ENCODE measurements around the gene PIK3CD.
"Not testable (repeated sequence)": the region's sequence is repeated elsewhere in the genome, so short reads cannot be mapped to it uniquely, and the experiment has no call there.

PIK3CD gene

GRCh38 chr1:9671377-9672140 lies 20.0 kb downstream of the PIK3CD start:
- Mint-ChIP-seq H3K27ac (ENCODE audit: low read depth) (peak overlapping the region; percentile 44), H3K4me1 (peaks cover 58% of the 10 kb centered on the region), H3K9me3 (no peaks in the 10 kb centered on the region), H3K4me3 (peak overlapping the region; percentile 40), H3K27me3 (no peaks in the 10 kb centered on the region), H3K36me3 (ENCODE audit: insufficient read depth) (peaks cover 65% of the 10 kb centered on the region)
- no peak for DNase-seq (ENCODE audit: low spot score in 2 of 2)
- no peak for ATAC-seq (replicated peaks; ENCODE audit: extremely low read depth, poor library complexity, severe bottlenecking)

- no peak overlapping the region for H3K4me3 Mint-ChIP-seq
- peaks cover 67% of the 10 kb centered on the region for H3K4me1 Mint-ChIP-seq
- ATAC-seq (replicated peaks; ENCODE audit: extremely low read depth, poor library complexity, severe bottlenecking) (no peak), DNase-seq (ENCODE audit: low spot score in 2 of 2) (no peak)
- H3K36me3 Mint-ChIP-seq (ENCODE audit: insufficient read depth), result peaks cover 64% of the 10 kb centered on the region
- no peaks in the 10 kb centered on the region for H3K27me3 Mint-ChIP-seq
- no peaks in the 10 kb centered on the region for H3K9me3 Mint-ChIP-seq
- peak overlapping the region; percentile 44 for H3K27ac Mint-ChIP-seq (ENCODE audit: low read depth)
These were observed 20.9 kb downstream of the PIK3CD start for GRCh38 chr1:9672444-9672843.

- no peaks in the 10 kb centered on the region for H3K9me3 Mint-ChIP-seq
- H3K27ac Mint-ChIP-seq (ENCODE audit: low read depth), result no peak overlapping the region
- H3K4me3 Mint-ChIP-seq, result peak overlapping the region; percentile 2
These were observed 23.9 kb downstream of the PIK3CD start for GRCh38 chr1:9675393-9675792.

GRCh38 chr1:9676128-9676527 lies 24.6 kb downstream of the PIK3CD start:
- Mint-ChIP-seq H3K36me3 (ENCODE audit: insufficient read depth) (peaks cover 49% of the 10 kb centered on the region), H3K4me3 (peak overlapping the region; percentile 2), H3K4me1 (peaks cover 67% of the 10 kb centered on the region), H3K27ac (ENCODE audit: low read depth) (peak overlapping the region; percentile 89)
- DNase-seq (ENCODE audit: low spot score in 2 of 2); H3K9me3 Mint-ChIP-seq; ATAC-seq (replicated peaks; ENCODE audit: extremely low read depth, poor library complexity, severe bottlenecking); H3K27me3 Mint-ChIP-seq: not testable (repeated sequence)

More at GRCh38 chr1:9675393-9675792, 23.9 kb downstream of the PIK3CD start:
- DNase-seq (ENCODE audit: low spot score in 2 of 2) (no peak), ATAC-seq (replicated peaks; ENCODE audit: extremely low read depth, poor library complexity, severe bottlenecking) (no peak)
- peaks cover 52% of the 10 kb centered on the region for H3K36me3 Mint-ChIP-seq (ENCODE audit: insufficient read depth)
- no peaks in the 10 kb centered on the region for H3K27me3 Mint-ChIP-seq
- H3K4me1 Mint-ChIP-seq, result peaks cover 67% of the 10 kb centered on the region

GRCh38 chr1:9676815-9677393 lies 25.4 kb downstream of the PIK3CD start:
- no peaks in the 10 kb centered on the region for H3K9me3 Mint-ChIP-seq
- peak overlapping the region; percentile 47 for H3K4me3 Mint-ChIP-seq
- ATAC-seq (replicated peaks; ENCODE audit: extremely low read depth, poor library complexity, severe bottlenecking), result no peak
- peaks cover 44% of the 10 kb centered on the region for H3K36me3 Mint-ChIP-seq (ENCODE audit: insufficient read depth)
- DNase-seq (ENCODE audit: low spot score in 2 of 2), result no peak
- peaks cover 66% of the 10 kb centered on the region for H3K4me1 Mint-ChIP-seq
- H3K27me3 Mint-ChIP-seq, result no peaks in the 10 kb centered on the region
- peak overlapping the region; percentile 89 for H3K27ac Mint-ChIP-seq (ENCODE audit: low read depth)

GRCh38 chr1:9680091-9680490 lies 28.6 kb downstream of the PIK3CD start:
- peak overlapping the region; percentile 39 for H3K4me3 Mint-ChIP-seq

GRCh38 chr1:9680828-9681227 lies 29.3 kb downstream of the PIK3CD start:
- peak overlapping the region; percentile 39 for H3K4me3 Mint-ChIP-seq
- peak overlapping the region; percentile 40 for H3K27ac Mint-ChIP-seq (ENCODE audit: low read depth)
- no peak for DNase-seq (ENCODE audit: low spot score in 2 of 2)
- no peak for ATAC-seq (replicated peaks; ENCODE audit: extremely low read depth, poor library complexity, severe bottlenecking)
- H3K36me3 Mint-ChIP-seq (ENCODE audit: insufficient read depth), result peaks cover 25% of the 10 kb centered on the region
- no peaks in the 10 kb centered on the region for H3K27me3 Mint-ChIP-seq
- H3K9me3 Mint-ChIP-seq, result no peaks in the 10 kb centered on the region
- H3K4me1 Mint-ChIP-seq, result peaks cover 66% of the 10 kb centered on the region

More at GRCh38 chr1:9680091-9680490, 28.6 kb downstream of the PIK3CD start:
- no peak for DNase-seq (ENCODE audit: low spot score in 2 of 2)
- Mint-ChIP-seq H3K9me3 (no peaks in the 10 kb centered on the region), H3K27ac (ENCODE audit: low read depth) (peak overlapping the region; percentile 40), H3K27me3 (no peaks in the 10 kb centered on the region), H3K36me3 (ENCODE audit: insufficient read depth) (peaks cover 26% of the 10 kb centered on the region), H3K4me1 (peaks cover 62% of the 10 kb centered on the region)
- no peak for ATAC-seq (replicated peaks; ENCODE audit: extremely low read depth, poor library complexity, severe bottlenecking)

- Mint-ChIP-seq H3K4me1 (peaks cover 60% of the 10 kb centered on the region), H3K27ac (ENCODE audit: low read depth) (peak overlapping the region; percentile 69), H3K36me3 (ENCODE audit: insufficient read depth) (peaks cover 16% of the 10 kb centered on the region), H3K27me3 (no peaks in the 10 kb centered on the region), H3K4me3 (no peak overlapping the region), H3K9me3 (no peaks in the 10 kb centered on the region)
- ATAC-seq (replicated peaks; ENCODE audit: extremely low read depth, poor library complexity, severe bottlenecking), result no peak
- no peak for DNase-seq (ENCODE audit: low spot score in 2 of 2)
These were observed 33.3 kb downstream of the PIK3CD start for GRCh38 chr1:9684801-9685200.

- Mint-ChIP-seq H3K27ac (ENCODE audit: low read depth) (peak overlapping the region; percentile 68), H3K36me3 (ENCODE audit: insufficient read depth) (peaks cover 23% of the 10 kb centered on the region), H3K9me3 (no peaks in the 10 kb centered on the region), H3K4me3 (peak overlapping the region; percentile 75), H3K4me1 (peaks cover 67% of the 10 kb centered on the region), H3K27me3 (no peaks in the 10 kb centered on the region)
- ATAC-seq (replicated peaks; ENCODE audit: extremely low read depth, poor library complexity, severe bottlenecking) (peak; percentile 35), DNase-seq (ENCODE audit: low spot score in 2 of 2) (peak; percentile 21 to 30)
These were observed 35.8 kb downstream of the PIK3CD start for GRCh38 chr1:9687120-9687873.

GRCh38 chr1:9687874-9688582 lies 36.5 kb downstream of the PIK3CD start:
- Mint-ChIP-seq H3K4me1 (peaks cover 67% of the 10 kb centered on the region), H3K27ac (ENCODE audit: low read depth) (peak overlapping the region; percentile 19), H3K36me3 (ENCODE audit: insufficient read depth) (peaks cover 26% of the 10 kb centered on the region), H3K4me3 (peak overlapping the region; percentile 75), H3K9me3 (no peaks in the 10 kb centered on the region), H3K27me3 (no peaks in the 10 kb centered on the region)
- ATAC-seq (replicated peaks; ENCODE audit: extremely low read depth, poor library complexity, severe bottlenecking) (no peak), DNase-seq (ENCODE audit: low spot score in 2 of 2) (no peak)

- DNase-seq (ENCODE audit: low spot score in 2 of 2) (no peak), ATAC-seq (replicated peaks; ENCODE audit: extremely low read depth, poor library complexity, severe bottlenecking) (no peak)
- Mint-ChIP-seq H3K4me3 (peak overlapping the region; percentile 75), H3K4me1 (peaks cover 66% of the 10 kb centered on the region), H3K36me3 (ENCODE audit: insufficient read depth) (peaks cover 28% of the 10 kb centered on the region), H3K27me3 (no peaks in the 10 kb centered on the region), H3K27ac (ENCODE audit: low read depth) (no peak overlapping the region), H3K9me3 (no peaks in the 10 kb centered on the region)
These were observed 37.1 kb downstream of the PIK3CD start for GRCh38 chr1:9688599-9688998.

- Mint-ChIP-seq H3K4me3 (peak overlapping the region; percentile 75), H3K4me1 (peaks cover 64% of the 10 kb centered on the region), H3K36me3 (ENCODE audit: insufficient read depth) (peaks cover 31% of the 10 kb centered on the region), H3K27ac (ENCODE audit: low read depth) (no peak overlapping the region), H3K9me3 (no peaks in the 10 kb centered on the region), H3K27me3 (no peaks in the 10 kb centered on the region)
- ATAC-seq (replicated peaks; ENCODE audit: extremely low read depth, poor library complexity, severe bottlenecking) (peak; percentile 83), DNase-seq (ENCODE audit: low spot score in 2 of 2) (peak; percentile 61 to 64)
These were observed 37.6 kb downstream of the PIK3CD start for GRCh38 chr1:9689011-9689706.
